Fibroblast of lung (primary cell): ENCODE measurements around the gene DOCK8. TPM values are rescaled to one million over a fixed set of nuclear protein-coding genes. Genes with fewer than 3 reads are reported as not detected.
"Not testable (repeated sequence)": the region's sequence is repeated elsewhere in the genome, so short reads cannot be mapped to it uniquely, and the experiment has no call there.

Experiments
- DNase-seq, 2 donors: peaks; one replicate each; pipeline versions ENCODE4 v3.0.0 to v3.0.0-alpha.2; 2010; ENCODE audit warnings: low read depth in 2 of 2
- H2AFZ ChIP-seq: 2 replicates; pipeline ENCODE4 v1.5.1; 2012; ENCODE audit warnings: low read length, control low read depth, inconsistent platforms
- H3K27ac ChIP-seq: 2 replicates; pipeline ENCODE4 v1.5.1; 2011; ENCODE audit warnings: low read length, control low read depth; ENCODE audit not compliant: insufficient read depth
- H3K27me3 ChIP-seq: 2 replicates; pipeline ENCODE4 v1.5.1; 2011; ENCODE audit warnings: mild to moderate bottlenecking, low read length; ENCODE audit not compliant: control insufficient read depth, insufficient read depth
- H3K36me3 ChIP-seq: 2 replicates; pipeline ENCODE4 v1.5.1; 2011; ENCODE audit warnings: low read length; ENCODE audit not compliant: control insufficient read depth, insufficient read depth
- H3K4me1 ChIP-seq: 2 replicates; pipeline ENCODE4 v1.5.1; 2011; ENCODE audit warnings: low read length; ENCODE audit not compliant: control insufficient read depth, insufficient read depth; ENCODE audit errors: extremely low read depth
- H3K4me2 ChIP-seq: 2 replicates; pipeline ENCODE4 v1.5.1; 2011; ENCODE audit warnings: low read length, control low read depth; ENCODE audit not compliant: insufficient read depth; ENCODE audit errors: extremely low read depth
- H3K4me3 ChIP-seq, 4 experiments: fragments of 200-600 bp in 1 of 4; sonication (generic) in 1 of 4; replicated peaks in 1 of 4; 2 replicates each; pipeline ENCODE4 v1.5.1; 2011 to 2016; ENCODE audit warnings: low read length in 4 of 4, low read depth in 3 of 4, mild to moderate bottlenecking in 3 of 4, control low read depth in 2 of 4, inconsistent platforms in 1 of 4, mixed read lengths in 1 of 4; ENCODE audit not compliant: insufficient read depth in 1 of 4; ENCODE audit errors: control extremely low read depth in 1 of 4
- H3K79me2 ChIP-seq: 2 replicates; pipeline ENCODE4 v1.5.1; 2012; ENCODE audit warnings: mild to moderate bottlenecking, low read length, inconsistent platforms; ENCODE audit not compliant: control insufficient read depth, insufficient read depth
- H3K9ac ChIP-seq: 2 replicates; pipeline ENCODE4 v1.5.1; 2011; ENCODE audit warnings: mild to moderate bottlenecking, low read length, control low read depth; ENCODE audit not compliant: insufficient read depth
- H3K9me3 ChIP-seq: 2 replicates; pipeline ENCODE4 v1.5.1; 2012; ENCODE audit warnings: low read depth, low read length; ENCODE audit not compliant: control insufficient read depth, insufficient read depth
- H4K20me1 ChIP-seq: 2 replicates; pipeline ENCODE4 v1.5.1; 2011; ENCODE audit warnings: low read length; ENCODE audit not compliant: control insufficient read depth, insufficient read depth; ENCODE audit errors: extremely low read depth
- CTCF ChIP-seq, 2 donors: IDR thresholded peaks in 1 of 2; conservative IDR thresholded peaks in 1 of 2; 1 replicate in 1 of 2; 2 replicates in 1 of 2; pipeline ENCODE4 v1.5.1; 2011 to 2012; ENCODE audit warnings: low read length in 2 of 2, control low read depth in 1 of 2, inconsistent platforms in 1 of 2, low read depth in 1 of 2, mild to moderate bottlenecking in 1 of 2
- EZH2 ChIP-seq: IDR thresholded peaks from 2 replicates; pipeline ENCODE4 v1.5.1; 2012; ENCODE audit warnings: low read length, control low read depth, mild to moderate bottlenecking; ENCODE audit errors: missing control alignments
- polyA minus RNA-seq: library from RNA; depleted of rRNA, polyadenylated mRNA; stranded (reverse); fragments of >200 nt; gene quantifications from 2 replicates; pipeline ENCODE4 v1.2.3, GENCODE V29; 2011; ENCODE audit warnings: low replicate concordance
- polyA plus RNA-seq, 2 donors: library from polyadenylated mRNA; depleted of rRNA in 1 of 2; stranded (reverse) in 1 of 2; unstranded in 1 of 2; fragments of >200 nt; gene quantifications; 2 replicates each; pipeline ENCODE4 v1.2.1, GENCODE V29; 2011 to 2012; ENCODE audit warnings: missing spikeins in 1 of 2
- total RNA-seq: library from RNA; depleted of rRNA; stranded (reverse); fragments of >200 nt; gene quantifications from 2 replicates; pipeline ENCODE4 v1.2.1, GENCODE V29; 2014

The DOCK8 gene
- total RNA-seq (under 0.01 TPM in 2 replicates), polyA plus RNA-seq (0.08 TPM in 1 of 2 replicates, not detected in the other), polyA minus RNA-seq (3.1 TPM in 1 of 2 replicates, not detected in the other)
- 0.10 TPM in 1 of 2 replicates, not detected in the other for polyA plus RNA-seq (2012)

- Histone ChIP-seq H3K36me3 (no peaks in the 10 kb centered on the region), H3K79me2 (no peaks in the 10 kb centered on the region), H3K27me3 (peaks cover 14% of the 10 kb centered on the region), H3K4me2 (peak within 1 kb of the TSS; percentile 38), H4K20me1 (no peaks in the 10 kb centered on the region), H3K27ac (no peak within 1 kb of the TSS), H3K9ac (no peak within 1 kb of the TSS), H3K4me1 (no peaks in the 10 kb centered on the region), H2AFZ (peak within 1 kb of the TSS; percentile 10), H3K4me3 (peak within 1 kb of the TSS; percentile 16 to 47 (median 23)), H3K9me3 (no peaks in the 10 kb centered on the region)
- peak in 1 of 2 donors; percentile 30 for DNase-seq
- no peak for TF ChIP-seq CTCF (conservative IDR thresholded peaks at IDR 0.05 in 1 of 2, IDR thresholded peaks at IDR 0.05 in 1 of 2; ENCODE audit: low read depth in 1 of 2, low read length in 2 of 2)
- peak; percentile 39 for TF ChIP-seq EZH2
Observed at GRCh38 chr9:214648-215493, at the start of gene DOCK8. Gene DOCK8, plus strand, starts transcription at chr9:214865. Its CDS starts 112 bp downstream, at chr9:214977.

- not testable (repeated sequence) for H3K79me2 ChIP-seq, H3K4me3 ChIP-seq, H3K9ac ChIP-seq, H3K27me3 ChIP-seq, H3K4me2 ChIP-seq, H3K9me3 ChIP-seq, H3K27ac ChIP-seq, H3K4me1 ChIP-seq, H4K20me1 ChIP-seq, H2AFZ ChIP-seq, H3K36me3 ChIP-seq, DNase-seq
Observed at GRCh38 chr9:169757-170156, 44.9 kb upstream of the DOCK8 start.

- H3K4me2 ChIP-seq, H3K79me2 ChIP-seq, H3K27me3 ChIP-seq, H3K4me1 ChIP-seq, H3K36me3 ChIP-seq, H3K27ac ChIP-seq, H4K20me1 ChIP-seq, H3K9me3 ChIP-seq, H2AFZ ChIP-seq: not testable (repeated sequence)
- peak overlapping the region; percentile 7 for H3K9ac ChIP-seq
- DNase-seq = peak in 1 of 2 donors; percentile 0
- H3K4me3 ChIP-seq = peak overlapping the region in 3 of 4 experiments; percentile 21 to 52 (median 51)
Observed at GRCh38 chr9:178140-178825, 36.4 kb upstream of the DOCK8 start.

- H3K27me3 ChIP-seq, H3K4me1 ChIP-seq, H3K9me3 ChIP-seq, H3K79me2 ChIP-seq, H3K36me3 ChIP-seq, H4K20me1 ChIP-seq, H3K27ac ChIP-seq: not testable (repeated sequence)
- H2AFZ ChIP-seq = peak within 1 kb of the TSS; percentile 74
- peak within 1 kb of the TSS; percentile 26 to 76 (median 52) for H3K4me3 ChIP-seq
- peak within 1 kb of the TSS; percentile 71 for H3K4me2 ChIP-seq
- DNase-seq = peak; percentile 50 to 68
- H3K9ac ChIP-seq = peak within 1 kb of the TSS; percentile 7
Observed at GRCh38 chr9:178970-179383, 35.7 kb upstream of the DOCK8 start, which contains the start of gene ZNG1A. Gene ZNG1A, minus strand, starts transcription at chr9:179056. Its CDS starts 87 bp downstream, at chr9:178969.

- H3K27me3 ChIP-seq, H3K27ac ChIP-seq, H3K4me1 ChIP-seq, H3K36me3 ChIP-seq, DNase-seq, H2AFZ ChIP-seq, H4K20me1 ChIP-seq, H3K4me3 ChIP-seq, H3K79me2 ChIP-seq, H3K9ac ChIP-seq, H3K4me2 ChIP-seq, H3K9me3 ChIP-seq: not testable (repeated sequence)
Observed at GRCh38 chr9:199601-200000, 15.1 kb upstream of the DOCK8 start.
